ENCODE measurements around the gene METTL4.

Gene METTL4, protein sequence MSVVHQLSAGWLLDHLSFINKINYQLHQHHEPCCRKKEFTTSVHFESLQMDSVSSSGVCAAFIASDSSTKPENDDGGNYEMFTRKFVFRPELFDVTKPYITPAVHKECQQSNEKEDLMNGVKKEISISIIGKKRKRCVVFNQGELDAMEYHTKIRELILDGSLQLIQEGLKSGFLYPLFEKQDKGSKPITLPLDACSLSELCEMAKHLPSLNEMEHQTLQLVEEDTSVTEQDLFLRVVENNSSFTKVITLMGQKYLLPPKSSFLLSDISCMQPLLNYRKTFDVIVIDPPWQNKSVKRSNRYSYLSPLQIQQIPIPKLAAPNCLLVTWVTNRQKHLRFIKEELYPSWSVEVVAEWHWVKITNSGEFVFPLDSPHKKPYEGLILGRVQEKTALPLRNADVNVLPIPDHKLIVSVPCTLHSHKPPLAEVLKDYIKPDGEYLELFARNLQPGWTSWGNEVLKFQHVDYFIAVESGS

DNA sequence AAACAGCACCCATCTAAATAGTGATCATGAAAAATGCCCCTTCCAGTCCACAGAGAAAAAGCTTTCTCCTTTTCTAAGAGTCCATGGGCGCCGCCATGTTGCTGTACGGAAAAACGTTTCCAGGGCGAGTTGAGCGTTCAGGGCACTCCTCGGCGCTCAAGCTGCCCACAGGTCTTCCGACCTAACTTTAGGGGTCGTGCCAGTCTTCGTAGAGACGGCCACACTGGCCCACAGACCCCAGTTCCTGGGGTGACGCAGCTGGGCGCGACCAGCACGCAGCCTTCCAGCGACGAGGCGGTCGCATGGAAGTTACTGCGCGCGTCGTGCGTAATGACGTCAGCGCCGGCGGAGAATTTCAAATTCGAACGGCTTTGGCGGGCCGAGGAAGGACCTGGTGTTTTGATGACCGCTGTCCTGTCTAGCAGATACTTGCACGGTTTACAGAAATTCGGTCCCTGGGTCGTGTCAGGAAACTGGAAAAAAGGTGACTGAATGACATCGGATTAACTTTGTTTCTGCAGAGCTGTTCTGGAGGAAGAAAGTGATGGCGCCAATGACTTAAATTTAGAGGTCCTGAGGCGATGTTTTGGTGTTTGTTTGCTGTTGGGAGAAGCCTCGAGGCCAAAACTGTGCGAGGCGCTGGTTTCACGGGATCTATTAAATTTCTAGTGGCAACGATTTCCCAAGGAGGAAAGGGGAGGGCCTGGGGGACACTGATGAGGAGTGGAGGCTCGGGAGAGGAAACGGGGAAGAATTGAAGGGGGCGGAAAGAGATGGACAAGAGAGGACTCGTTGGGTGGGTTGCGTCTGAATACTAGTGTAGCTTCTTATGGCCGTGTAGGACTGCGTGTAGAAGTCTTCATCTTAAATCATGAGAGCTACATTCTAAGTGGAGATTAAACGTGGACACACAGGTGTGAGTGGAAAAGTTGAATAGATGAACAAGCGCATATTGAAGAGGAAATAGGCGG is at the start of gene METTL4, which contains the start of gene NDC80:
TSS of gene METTL4 (minus strand) at position 306 of the 971 bp plus-strand sequence. CDS start 4,289 bp downstream, outside the sequence.
TSS of gene NDC80 (plus strand) at position 358 of the 971 bp plus-strand sequence. CDS start 1,429 bp downstream, outside the sequence.
- DNase-seq: peak; percentile 85 to 86

DNA sequence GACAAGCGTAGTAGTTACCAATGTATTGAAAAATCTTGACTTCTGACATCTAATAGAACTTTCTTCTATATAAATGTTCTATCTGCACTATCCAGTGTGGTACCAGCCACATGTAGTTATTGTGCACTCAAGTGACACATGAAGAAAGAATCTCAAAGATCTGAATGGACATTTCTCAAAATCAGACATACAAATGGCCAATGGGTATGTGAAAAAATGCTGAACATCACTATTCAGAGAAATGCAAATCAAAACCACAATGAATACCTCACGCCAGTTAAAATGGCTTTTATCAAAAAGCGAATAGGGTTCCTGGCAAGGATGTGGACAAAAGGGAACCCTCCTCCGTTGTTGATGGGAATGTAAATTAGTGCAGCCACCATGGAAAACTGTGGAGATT is 46.7 kb upstream of the METTL4 start:
- DNase-seq: no peak

DNA sequence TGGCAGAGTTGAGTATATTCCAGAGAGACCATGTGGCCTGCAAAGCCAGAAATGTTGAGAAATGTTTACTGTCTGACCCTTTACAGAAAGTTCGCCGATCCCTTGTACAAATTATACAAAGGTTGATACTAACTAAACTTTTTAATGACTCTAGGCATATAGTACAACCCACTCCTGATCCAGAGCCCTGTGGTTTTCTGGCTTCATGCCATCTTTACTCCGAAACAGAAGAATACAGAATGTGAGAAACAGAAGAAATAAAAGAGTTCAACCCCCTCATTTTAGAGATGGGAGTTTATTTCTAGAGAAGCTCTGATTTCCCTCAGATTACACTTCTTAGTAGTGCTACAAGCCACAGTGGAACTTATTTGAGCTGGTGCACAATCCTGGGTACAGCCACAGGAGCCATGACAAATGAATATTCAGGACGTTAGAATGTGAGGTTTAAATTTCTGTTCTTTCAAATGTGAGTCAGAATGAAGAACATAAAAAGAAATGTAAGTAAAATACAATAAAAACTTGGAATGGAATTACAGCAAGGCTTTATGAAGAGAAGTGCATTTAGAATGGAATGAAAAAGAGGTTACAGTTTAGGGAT is 46.2 kb upstream of the METTL4 start:
- no peak for DNase-seq

DNA sequence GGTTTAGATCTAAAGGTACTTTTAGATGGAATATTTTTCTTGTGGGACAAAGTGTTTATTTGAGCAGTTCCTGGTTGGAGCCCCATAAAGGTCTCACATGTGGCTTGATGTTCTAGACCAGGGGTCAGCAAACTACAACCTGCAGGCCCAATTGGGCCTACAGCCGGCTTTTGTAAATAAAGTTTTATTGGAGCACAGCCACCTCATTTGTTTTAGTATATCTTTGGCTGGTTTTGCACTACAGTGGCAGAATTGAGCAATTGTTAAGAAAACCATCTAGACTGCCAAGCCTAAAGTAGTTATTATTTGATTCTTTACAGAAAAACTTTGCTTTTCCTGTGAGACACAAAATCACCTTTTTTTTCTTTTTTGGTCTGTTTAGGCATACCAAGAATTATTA is 41.7 kb upstream of the METTL4 start:
- no peak for DNase-seq

DNA sequence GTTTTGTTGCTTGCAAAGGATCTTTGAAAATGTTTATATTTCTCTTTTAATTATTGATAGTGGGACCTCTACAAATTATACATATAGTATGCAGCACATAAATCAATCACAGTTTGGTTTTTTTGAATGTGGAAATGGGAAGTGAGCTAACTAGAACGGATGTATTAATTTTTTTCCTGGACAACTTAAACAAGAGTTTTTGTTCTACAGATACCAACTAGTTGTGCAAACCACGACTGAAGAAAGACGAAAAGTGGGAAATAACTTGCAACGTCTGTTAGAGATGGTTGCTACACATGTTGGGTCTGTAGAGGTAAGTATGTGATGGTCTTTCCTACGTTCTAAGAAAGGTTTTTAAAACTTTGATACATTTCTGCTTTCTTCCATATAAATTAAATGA is 39.2 kb upstream of the METTL4 start:
- DNase-seq: no peak

DNA sequence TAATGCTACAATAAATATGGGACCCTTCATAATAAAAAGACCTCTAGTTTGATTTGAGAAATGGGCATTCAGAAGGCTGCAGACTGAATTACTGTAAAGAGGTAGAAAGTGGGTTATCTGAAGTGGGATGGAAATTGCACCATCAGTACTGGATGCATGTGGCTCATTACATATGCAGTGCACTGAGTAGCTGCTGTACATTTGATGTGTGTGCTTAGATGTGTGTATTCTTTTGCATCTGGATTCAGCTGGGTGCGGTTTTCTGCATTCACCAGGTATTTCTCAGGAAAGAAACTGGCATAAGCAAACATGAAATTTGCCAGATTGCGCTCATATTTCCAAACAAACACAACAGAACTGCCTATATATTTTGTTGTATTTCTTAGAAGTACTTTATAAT is 38.3 kb upstream of the METTL4 start:
- no peak for DNase-seq

DNA sequence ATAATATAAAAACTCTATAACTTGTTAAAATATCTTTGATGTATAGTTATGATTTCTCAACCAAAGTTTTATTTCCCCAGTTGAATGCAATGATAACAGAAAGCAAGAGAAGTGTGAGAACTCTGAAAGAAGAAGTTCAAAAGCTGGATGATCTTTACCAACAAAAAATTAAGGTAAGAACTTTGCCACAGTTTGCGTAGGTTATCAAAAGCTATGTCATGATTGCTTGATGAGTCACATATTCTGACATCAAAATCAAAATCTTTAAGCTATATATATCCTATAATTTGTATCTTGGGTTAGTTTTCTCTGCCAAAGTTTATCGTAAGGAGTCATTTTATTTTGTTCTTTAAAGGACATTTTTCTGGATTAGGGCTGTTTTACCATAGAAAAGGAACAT is 35.0 kb upstream of the METTL4 start:
- peak in 1 of 2 donors; percentile 46 for DNase-seq

DNA sequence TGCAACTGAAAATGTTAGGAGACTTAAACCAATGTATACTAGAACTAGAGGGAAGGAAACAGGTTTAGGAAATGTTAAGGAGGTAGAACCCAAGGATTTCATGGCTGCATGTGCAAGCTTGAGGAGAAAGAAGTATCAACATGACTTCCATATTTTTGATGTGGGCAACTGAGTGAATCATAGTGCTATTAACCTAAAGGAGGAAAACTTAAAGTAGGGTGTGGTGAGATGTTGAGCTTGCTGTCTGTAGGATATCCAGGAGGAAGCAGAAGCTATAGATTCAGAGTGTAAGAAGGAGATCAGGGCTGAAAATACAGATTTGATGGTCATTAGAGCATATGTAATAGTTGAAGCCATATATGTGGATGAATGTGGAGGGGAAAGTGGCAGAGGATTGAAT is 31.5 kb upstream of the METTL4 start:
- no peak for DNase-seq

DNA sequence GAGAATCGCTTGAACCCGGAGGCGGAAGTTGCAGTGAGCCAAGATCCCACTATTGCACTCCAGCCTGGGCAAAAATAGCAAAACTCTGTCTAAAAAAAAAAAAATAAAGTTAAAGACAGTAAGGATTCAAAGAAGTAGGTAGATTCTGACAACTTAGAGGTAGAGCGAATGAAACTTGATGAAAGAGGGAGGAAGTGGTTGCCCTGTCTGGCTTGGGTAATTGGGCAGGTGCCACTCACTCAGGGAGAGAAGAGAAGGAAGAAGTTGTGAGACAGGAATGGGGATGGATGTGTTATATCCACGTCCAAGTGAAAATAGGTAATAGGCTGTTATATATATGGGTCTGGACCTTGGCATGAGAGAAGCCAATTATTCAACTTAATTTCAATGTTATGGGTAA is 26.3 kb upstream of the METTL4 start:
- peak in 1 of 2 donors; percentile 42 for DNase-seq

DNA sequence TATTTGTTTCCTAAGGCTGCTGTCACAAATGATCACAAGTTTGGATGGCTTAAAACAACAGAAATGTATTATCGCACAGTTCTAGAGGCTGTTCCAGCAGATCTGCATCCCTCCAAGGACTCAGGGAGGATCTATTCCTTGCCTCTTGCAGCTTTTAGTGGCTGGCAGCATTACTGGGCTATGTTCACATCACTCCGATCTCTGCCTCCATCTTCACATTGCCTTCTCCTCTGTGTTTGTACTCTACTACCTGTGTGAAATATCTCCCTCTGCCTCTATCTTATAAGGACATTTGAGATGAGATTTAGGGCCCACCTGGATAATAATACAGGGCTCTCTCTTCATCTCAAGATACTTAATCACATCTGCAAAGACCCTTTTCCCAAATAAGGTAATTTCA is 19.0 kb upstream of the METTL4 start:
- peak in 1 of 2 donors; percentile 20 for DNase-seq

DNA sequence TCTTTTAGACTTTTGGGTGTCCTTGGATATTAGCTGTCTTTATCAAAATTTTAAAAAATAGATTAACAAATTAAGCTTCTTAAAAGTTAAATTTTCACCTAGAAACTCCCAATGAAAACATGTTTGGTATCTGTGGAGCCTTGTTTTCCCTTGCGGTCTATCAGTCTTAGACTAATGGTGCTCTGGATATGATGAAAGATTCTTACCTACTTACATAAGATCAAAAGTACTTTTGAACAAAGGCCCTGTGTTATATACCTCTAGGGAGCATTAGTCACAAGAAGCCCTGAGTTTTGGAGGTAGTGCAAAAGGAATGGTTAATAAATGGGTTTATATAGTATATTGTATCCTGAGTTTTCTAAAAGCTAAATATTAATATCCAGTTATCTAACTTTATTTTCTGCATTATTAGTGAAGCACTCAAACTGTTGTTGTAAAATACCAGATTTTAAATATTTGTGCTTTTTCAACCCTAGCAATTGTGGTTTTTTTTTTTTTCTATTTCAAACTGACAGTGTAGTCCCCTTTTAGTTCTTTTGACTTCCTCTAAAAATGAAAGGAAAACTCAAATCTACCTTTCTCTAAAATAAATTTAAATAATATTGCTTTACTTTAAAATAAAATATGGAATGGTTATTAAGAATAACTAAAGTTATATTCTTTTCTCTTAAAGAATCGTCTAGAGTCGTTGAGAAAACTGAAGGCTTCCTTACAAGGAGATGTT is 18.2 kb upstream of the METTL4 start:
- peak in 1 of 2 donors; percentile 39 for DNase-seq

DNA sequence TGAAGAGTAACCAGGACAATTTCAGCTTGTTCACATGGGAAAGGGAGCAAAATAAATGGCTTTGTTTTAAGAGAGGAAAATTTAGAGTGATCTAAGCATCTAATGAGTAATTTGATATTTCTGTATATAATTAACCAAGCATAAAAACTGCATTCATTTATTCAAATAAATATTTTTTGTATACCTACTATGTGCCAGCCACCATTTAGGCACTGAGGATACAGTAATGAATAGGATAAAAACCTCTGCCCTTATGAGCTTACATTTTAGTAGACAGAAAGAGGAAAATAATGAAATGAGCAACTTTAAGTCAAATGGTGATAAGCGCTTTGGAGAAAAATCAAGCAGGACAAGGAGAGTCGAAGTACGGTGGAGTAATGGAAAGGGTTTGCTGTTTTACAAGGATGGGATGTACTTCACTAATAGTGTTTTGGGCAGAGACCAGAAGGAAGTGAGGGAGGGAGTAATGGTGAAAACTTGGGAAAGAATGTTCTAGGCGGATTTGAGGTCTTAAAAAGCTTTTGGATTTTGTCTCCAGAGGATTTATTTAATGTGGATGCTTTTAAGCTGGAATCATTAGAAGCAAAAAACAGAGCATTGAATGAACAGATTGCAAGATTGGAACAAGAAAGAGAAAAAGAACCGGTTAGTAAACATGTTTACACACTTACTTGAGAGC is 17.5 kb upstream of the METTL4 start:
- no peak for DNase-seq

DNA sequence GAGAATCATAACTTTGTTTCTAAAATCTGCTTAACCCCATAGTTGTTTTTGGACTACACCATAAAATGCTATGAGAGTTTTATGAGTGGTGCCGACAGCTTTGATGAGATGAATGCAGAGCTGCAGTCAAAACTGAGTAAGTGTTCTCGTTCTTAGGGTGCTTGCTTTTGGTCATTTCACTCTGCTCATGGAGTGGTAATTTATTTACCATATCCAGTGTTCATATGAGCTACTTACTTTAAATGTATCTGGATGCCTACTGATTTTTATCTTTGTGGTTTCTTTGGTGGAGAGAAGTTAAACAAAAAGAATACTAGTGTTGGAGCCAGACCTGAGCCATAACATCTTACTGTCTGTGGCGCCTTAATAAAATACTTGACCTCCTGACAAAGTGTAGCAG is 16.5 kb upstream of the METTL4 start:
- DNase-seq: no peak

DNA sequence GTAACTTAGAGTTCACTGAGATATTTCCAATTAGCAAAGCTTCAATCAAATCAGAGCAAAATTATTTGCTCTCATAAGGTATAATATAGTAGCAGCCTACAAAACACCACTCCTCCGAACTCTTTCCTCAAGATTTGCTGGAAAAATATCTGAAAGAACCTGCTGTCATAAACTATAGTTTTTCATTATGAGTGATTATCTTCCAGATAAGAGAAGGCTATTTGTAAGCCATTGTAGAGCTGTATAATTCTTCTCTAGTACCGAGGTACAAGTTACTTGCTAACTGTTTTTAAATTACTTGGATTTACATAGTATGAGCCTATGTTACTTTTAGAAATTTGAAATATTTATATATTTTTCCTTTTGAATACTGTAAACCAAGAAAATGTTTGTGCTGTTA is 2.1 kb upstream of the METTL4 start:
- DNase-seq: no peak

DNA sequence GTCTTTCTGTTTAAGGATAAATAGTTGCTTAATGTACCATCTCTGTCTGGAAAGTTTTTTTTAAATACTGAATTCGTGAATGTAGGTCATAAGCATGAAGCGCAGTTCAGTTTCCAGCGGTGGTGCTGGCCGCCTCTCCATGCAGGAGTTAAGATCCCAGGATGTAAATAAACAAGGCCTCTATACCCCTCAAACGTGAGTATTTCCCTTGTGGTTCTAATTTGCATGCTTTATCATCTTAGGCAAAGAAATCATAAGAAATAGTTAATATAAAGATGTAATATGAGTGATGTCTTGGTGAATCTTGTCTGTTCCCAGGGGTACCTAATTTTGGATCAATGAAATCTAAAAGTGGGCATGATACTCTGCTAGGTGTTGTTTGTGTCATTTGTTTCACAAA is 1.6 kb upstream of the METTL4 start:
- DNase-seq: no peak

DNA sequence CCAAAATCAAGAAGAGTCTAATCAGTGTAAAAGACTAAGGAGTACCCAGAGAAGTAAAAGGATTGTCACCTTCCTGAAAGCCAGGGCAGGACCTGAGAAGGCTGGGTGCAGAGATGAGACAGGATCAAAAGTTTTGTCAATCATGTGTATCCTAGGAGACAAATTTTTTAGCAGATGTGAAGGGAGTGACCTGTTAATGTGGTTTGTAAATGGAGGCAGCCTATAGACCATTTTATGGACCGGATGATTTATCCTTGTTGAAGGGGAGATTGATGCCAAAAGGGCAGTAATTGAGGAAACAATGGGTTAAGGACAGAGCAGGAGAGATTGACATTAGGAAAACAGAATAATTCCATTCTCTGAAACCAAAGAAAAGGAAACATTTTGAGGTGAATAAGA is 865 bp upstream of the METTL4 start:
- peak in 1 of 2 donors; percentile 41 for DNase-seq

DNA sequence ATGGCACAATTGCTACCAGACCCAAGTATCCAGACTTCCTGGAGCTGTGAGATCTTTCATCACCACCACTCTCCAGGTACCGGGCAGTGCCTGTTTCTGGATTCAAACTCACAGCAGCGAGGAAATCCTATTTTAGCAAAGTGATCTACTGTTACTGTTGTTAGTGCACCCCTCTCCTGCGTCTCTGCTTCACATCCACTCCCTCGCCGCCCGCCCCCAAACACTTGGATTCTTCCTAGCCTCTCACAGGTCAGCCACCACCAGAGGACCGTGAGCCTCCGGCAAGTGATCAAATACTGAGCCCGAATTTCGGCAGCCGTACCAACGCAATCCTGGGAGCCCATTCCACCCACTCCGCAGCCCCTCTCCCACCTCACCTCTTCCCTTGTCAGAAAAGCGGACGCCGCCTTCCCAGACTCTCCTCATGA is 519 bp downstream of the METTL4 start:
- peak; percentile 69 to 77 for DNase-seq

DNA sequence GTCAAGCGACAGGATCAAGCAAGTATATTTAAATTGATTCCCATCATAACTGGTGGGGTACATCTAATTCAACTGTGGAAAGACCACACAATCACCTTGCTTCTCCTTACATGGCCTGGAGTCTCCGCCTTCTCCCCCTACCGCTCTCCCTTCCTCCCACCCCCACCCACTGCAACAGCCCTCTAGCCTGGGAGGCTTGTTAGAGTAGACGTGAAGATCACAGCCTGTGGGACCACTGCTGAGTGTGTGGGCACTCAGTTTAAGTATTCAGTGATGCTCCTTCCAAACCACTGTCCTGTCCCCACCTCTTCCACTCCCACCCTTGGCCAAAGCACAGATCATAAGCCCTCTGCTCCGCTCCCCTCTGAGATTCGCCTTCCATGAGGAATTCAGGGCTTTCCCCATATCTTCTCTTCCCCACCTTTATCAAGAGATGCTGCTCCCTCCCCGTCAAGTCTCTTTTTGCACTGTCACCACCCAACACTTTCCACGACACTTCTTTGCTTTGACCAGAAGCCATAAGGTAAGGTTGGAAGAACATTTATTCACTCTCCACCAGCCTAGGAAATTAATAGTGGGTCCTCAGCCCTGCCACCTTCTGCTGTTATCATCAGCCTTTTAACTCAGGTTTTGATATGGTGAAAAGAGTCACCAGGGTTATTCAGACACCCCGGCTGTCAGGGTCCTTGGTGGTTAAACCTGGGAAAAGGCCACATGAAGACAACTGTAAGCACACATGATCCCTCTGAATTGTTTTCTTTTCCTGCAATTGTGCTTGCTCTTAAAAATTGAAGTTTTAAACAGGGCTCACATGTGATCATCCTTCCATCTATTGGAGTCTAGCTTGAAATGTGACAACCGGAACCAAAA is 1.7 kb downstream of the METTL4 start:
- no peak for DNase-seq

DNA sequence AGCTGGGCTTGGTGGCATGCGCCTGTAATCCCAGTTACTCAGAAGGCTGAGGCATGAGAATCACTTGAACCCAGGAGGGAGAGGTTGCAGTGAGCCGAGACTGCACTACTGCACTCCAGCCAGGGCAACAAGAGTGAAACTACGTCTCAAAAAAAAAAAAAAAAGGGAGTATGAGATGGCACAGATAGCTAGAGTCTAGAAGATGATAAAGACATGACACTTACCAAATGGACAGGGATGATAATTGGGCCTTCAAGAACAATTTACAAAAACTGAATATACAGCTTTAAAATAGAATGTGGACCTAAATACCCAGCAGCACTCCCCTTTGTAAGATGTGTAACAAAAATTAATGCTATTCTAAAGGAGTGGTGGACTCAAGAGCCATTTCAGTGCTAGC is 2.7 kb downstream of the METTL4 start:
- DNase-seq: no peak

DNA sequence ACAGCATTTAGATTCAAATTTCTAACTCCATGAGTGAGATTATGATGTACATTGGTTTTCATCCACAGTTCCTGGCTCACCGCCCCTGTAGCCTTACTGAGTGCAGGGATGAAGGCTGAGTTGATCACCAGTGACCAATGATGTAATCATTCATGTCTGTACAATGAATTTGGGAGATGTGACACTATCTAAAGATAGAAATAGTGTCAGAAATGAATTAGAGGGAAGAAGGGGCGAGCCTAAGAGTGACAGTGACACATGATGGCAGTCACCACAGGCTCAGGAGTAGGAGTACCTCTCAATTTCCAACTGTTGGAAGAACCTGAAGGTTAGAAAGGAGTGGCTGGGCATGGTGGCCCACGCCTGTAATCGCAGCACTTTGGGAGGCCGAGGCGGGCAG is 3.2 kb downstream of the METTL4 start:
- no peak for DNase-seq

DNA sequence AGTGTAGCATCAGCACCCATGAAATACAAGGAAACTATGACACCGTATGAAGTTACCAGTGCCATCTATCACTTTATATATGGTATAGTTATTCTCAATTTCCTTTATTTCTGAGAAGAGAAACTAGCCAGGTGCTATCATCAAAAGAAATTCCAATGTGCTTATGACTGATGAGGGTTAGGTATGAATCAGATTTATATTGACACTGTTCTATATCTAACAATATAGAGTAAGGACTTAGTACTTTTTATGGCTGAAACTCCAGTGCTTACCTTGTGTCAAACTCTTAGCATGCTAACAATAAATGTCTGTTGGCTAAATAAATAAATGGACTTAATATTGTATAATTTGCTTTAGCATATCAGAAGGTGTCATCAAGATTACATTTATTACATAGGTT is 6.9 kb downstream of the METTL4 start:
- no peak for DNase-seq
